ENCODE data around the gene C17orf75.

DNA sequence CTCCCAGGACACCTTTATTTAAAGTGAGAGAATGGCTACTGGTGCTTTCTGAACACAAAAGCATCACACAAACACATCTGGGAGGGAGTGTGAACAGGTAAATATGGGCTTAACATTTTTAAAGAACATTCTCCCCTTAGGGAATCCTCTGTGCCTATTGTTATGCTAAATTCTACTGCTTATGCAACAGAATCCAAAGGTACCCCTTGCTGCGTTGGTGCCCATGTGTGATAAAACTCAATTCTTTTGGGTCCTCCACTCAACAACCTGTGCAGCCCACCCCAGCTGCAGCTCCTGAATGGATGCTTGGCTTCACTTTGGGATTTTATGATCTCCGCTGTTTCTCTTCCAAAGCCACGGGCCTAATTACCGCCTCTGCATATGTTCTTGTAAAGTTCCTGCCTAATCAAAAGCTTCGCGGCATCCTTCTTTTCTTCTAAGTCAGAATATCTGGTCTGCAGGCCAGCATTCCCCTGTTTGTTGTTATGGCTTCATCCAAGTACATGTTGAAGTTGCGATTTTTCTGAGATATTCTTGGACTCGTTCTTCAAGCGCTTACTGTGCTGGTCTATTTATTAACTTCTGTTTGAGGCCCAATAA, 52.4 kb downstream of the C17orf75 start:
- TF ChIP-seq, protein P1, sequence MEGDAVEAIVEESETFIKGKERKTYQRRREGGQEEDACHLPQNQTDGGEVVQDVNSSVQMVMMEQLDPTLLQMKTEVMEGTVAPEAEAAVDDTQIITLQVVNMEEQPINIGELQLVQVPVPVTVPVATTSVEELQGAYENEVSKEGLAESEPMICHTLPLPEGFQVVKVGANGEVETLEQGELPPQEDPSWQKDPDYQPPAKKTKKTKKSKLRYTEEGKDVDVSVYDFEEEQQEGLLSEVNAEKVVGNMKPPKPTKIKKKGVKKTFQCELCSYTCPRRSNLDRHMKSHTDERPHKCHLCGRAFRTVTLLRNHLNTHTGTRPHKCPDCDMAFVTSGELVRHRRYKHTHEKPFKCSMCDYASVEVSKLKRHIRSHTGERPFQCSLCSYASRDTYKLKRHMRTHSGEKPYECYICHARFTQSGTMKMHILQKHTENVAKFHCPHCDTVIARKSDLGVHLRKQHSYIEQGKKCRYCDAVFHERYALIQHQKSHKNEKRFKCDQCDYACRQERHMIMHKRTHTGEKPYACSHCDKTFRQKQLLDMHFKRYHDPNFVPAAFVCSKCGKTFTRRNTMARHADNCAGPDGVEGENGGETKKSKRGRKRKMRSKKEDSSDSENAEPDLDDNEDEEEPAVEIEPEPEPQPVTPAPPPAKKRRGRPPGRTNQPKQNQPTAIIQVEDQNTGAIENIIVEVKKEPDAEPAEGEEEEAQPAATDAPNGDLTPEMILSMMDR (conservative IDR thresholded peaks at IDR 0.05; ENCODE audit: low read depth, low read length): no peak
- TF ChIP-seq EZH2 (IDR thresholded peaks at IDR 0.05; ENCODE audit: borderline replicate concordance, low read depth, low read length, poor library complexity, severe bottlenecking): no peak
